H7 (cell line): Measurements from ENCODE around the gene SLC35C1. TPM values are rescaled to one million over a fixed set of nuclear protein-coding genes. Genes with fewer than 3 reads are reported as not detected.
"Not testable (repeated sequence)": the region's sequence is repeated elsewhere in the genome, so short reads cannot be mapped to it uniquely, and the experiment has no call there.

Experiments used
- DNase-seq: peaks from one replicate; pipeline ENCODE4 v3.0.0; 2012
- H3K27me3 ChIP-seq: 2 replicates; pipeline ENCODE4 v1.6.0; 2011; ENCODE audit warnings: mild to moderate bottlenecking, low read length; ENCODE audit not compliant: control insufficient read depth, insufficient read depth
- H3K36me3 ChIP-seq: replicated peaks from 2 replicates; pipeline ENCODE4 v1.5.1; 2011; ENCODE audit warnings: low read length; ENCODE audit not compliant: control insufficient read depth, insufficient read depth
- H3K4me3 ChIP-seq: 2 replicates; pipeline ENCODE4 v1.5.1; 2011; ENCODE audit warnings: low read depth, mild to moderate bottlenecking, control low read depth, low read length, moderate library complexity; ENCODE audit not compliant: insufficient read depth
- total RNA-seq: library from RNA; depleted of rRNA; stranded (reverse); fragments of >200 nt; shearing (Covaris generic); gene quantifications from 2 replicates; pipeline ENCODE4 v1.2.3, GENCODE V29; 2014

The SLC35C1 gene
- total RNA-seq, 1 experiment from 2014 or later: 3.9 TPM

GRCh38 chr11:45801723-45802315 lies 3.1 kb upstream of the SLC35C1 start:
- no peaks in the 10 kb centered on the region for H3K36me3 ChIP-seq
- no peak overlapping the region for H3K4me3 ChIP-seq
- peaks cover 17% of the 10 kb centered on the region for H3K27me3 ChIP-seq
- no peak for DNase-seq

DNA sequence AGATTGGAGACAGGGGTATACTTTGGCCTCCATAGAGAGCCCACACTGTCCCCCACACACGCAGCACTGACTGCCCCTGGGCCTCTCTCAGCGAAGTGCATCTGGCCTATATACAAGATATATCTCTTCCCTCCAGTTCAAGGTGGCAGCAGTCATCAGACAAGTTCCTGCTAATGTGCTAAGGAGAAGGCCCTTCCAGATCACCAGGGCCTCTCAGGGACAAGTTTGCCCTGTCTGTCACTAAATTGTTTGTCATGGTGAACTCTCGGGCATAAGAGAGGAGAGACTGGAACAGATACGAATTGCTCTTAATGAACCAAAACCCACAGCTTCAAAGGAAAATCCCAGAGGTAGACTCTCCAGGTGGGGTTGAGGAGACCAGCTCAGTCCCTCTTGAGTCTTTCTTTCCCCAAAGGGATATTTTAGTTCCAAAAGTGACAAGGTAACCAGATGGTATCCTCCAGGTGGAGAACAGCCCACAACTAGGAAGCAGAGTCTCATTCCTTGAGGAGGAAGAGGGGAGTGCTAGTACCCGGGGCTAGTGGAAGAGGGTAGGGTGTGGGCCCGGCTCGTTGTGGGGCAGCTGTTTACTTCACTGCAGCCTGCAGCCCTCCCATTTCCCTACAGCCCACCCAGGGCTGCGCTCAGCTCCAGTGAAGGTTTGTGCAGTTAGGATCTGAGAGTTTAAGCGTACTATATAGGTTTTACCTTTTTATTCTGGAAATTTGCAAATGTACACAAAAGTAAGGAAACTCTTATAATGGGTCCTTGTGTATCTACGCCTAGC lies 2.2 kb upstream of the SLC35C1 start:
- Histone ChIP-seq H3K4me3 (no peak overlapping the region), H3K27me3 (peaks cover 17% of the 10 kb centered on the region), H3K36me3 (no peaks in the 10 kb centered on the region)
- no peak for DNase-seq

DNA sequence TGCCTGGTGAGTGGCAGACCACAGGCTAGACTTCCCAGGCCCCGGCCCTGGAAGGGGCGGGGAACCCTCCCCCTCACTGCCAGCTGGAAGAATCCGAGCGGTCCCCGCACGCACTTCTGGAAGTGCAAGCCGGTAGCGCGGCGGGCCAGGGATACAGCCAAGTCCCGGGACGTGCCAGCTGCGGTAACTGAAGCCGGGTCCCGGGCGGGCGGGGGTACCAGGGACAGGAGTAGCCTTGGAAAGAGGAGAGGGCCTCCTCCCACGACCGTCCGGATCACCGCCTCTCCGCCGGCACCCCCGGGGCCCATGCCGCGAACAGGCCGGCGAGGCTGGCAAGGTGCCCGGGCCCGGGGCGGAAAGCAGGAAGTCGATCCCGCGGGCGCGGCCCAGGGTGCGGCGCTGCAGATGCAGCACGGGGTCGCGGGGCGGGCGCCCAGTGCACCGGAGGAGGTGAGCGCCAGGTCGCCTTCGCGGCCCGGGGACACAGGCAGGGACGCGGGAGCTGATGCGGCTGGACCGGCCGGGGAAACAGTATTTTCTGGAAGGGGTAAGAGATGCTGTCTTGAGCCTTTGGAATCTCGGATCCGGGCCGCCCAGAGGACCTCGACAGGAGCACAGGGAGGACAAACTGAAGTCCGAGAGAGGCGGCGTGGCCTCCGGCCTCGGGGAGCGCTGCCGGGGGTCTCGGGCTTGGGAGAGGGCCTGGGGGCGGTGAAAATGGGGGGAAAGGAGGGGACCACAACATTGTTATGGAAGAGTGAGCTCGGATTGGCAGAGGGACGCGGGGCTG lies 783 bp upstream of the SLC35C1 start:
- Histone ChIP-seq H3K36me3 (no peaks in the 10 kb centered on the region), H3K27me3 (peaks cover 17% of the 10 kb centered on the region)

DNA sequence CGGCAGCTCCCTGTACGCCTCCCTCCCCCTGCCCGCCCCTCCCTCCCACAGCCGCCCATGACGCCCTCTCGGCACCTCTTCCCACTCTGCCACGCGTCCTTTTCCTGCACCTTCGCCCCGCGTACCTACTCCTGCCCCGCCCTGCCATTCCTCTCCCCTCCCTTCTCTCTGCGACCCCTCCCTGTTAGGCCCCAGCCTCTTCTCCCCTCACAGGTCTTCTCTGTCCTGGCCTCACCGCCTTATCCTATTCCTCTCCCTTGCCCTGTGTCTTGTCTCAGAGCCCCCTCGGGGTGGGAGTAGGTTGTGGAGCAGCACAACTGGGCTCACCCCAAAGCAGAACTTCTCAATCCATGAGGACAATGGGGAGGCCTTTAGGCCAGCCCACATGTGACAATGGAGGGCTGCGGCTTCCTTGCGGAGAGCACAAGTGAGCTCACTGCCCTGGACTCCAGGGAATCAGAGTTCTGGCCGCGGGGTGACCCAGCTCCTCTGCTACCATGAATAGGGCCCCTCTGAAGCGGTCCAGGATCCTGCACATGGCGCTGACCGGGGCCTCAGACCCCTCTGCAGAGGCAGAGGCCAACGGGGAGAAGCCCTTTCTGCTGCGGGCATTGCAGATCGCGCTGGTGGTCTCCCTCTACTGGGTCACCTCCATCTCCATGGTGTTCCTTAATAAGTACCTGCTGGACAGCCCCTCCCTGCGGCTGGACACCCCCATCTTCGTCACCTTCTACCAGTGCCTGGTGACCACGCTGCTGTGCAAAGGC lies 539 bp downstream of the SLC35C1 start:
- no peak for DNase-seq
- Histone ChIP-seq H3K4me3 (peak overlapping the region; percentile 77), H3K36me3 (no peaks in the 10 kb centered on the region; the same call in 1 of the 2 replicates), H3K27me3 (peaks cover 17% of the 10 kb centered on the region)

More for the DNA sequence above, 783 bp upstream of the SLC35C1 start:
- H3K4me3 ChIP-seq: peak overlapping the region; percentile 77
- DNase-seq: peak; percentile 82

DNA sequence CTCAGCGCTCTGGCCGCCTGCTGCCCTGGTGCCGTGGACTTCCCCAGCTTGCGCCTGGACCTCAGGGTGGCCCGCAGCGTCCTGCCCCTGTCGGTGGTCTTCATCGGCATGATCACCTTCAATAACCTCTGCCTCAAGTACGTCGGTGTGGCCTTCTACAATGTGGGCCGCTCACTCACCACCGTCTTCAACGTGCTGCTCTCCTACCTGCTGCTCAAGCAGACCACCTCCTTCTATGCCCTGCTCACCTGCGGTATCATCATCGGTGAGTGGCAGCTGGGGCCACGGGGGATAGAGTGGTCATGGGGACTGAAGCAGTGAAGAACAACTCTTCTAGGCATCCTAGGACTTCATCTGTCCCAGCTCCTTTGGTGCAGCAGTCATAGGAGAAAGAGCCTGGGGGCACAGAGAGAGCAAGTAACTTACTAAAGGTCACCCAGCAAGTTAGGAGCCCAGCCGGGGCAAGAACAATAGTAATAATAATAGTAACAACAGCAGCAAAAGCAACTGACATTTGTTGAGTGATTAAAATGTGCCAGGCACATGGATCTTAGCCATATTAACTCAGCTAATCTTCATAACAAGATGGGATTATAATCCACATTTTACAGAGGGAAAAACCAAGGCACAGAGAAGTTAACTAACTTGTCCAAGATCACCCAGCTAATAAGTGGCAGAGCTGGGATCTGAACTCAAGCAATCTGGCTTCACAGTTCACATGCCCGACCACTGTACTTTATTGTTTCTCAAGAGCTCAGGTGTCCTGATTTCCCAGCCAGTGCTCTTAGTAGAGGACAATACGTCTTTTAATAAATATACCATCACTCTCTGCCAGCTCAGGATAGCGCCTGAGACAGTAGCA lies 1.4 kb downstream of the SLC35C1 start:
- Histone ChIP-seq H3K27me3 (peaks cover 17% of the 10 kb centered on the region), H3K4me3 (peak overlapping the region; percentile 77), H3K36me3 (peaks cover 1% of the 10 kb centered on the region; the same call in 1 of the 2 replicates)
- no peak for DNase-seq

DNA sequence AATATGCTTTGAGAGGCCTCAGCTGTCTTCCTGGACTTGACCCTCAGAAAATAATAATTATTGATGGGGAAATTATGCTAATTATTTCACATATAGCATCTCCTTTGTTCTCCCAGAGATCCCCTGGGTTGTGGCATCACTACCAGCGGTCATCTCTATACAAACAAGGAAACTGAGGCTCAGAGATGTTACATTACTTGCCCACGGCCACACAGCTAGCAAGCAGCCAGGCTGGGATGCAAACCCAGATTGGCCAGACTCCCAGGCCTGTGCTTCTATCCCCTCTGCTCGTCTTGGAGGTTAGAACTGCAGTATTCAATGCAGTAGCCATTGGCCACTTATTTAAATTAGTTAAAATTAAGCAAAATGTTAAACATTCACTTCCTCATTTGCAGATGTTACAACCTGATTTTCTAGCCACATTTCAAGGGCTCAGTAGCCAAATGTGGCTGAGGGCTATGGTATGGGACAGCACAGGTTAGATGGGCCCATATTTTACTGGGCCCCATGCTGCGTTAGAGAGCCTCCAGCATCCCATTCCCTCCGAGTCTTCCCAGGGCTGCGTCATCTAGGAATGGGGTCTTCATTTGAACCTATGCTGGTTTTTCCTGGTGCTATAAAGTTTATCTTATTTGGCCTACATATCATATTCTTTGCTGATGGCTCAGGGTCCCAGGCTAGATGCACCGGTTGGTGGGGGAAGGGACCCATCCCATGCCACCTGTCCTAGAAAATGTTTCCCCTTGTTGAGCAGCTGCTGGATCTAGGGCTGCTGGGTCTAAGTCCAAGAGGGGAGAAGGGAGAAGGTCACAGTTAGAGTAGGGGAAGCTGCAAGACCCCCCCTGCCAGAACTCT lies 2.2 kb downstream of the SLC35C1 start:
- H3K27me3 ChIP-seq: peaks cover 17% of the 10 kb centered on the region
- no peak overlapping the region for H3K4me3 ChIP-seq
- H3K36me3 ChIP-seq: peaks cover 3% of the 10 kb centered on the region; the same call in 1 of the 2 replicates
- no peak for DNase-seq

DNA sequence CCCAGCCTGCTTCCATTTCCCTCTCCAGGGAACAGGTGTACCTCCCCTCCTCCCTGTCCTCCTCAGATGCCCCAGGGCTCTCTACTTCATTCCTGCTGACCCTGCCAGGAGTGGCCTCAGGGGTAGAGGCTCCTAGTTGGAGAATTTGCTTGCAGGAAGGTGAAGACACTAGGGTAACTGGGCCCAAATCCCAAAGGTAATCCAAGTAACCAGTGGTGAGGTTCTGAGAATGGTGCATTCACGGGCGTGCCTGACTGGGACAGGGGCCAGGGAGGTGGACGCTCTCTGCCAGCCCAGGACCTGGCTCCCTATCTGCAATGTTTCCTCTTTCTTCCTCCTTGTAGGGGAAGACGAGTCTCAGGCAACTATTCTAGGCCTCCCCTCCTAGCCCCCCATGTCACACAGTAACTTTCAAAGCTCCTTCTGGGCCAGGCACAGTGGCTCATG lies 2.9 kb downstream of the SLC35C1 start:
- DNase-seq: no peak
- Histone ChIP-seq H3K36me3 (peaks cover 3% of the 10 kb centered on the region; the same call in 1 of the 2 replicates), H3K4me3 (no peak overlapping the region), H3K27me3 (peaks cover 12% of the 10 kb centered on the region)

GRCh38 chr11:45808427-45808826 lies 3.5 kb downstream of the SLC35C1 start:
- not testable (repeated sequence) for H3K27me3 ChIP-seq, H3K4me3 ChIP-seq, DNase-seq, H3K36me3 ChIP-seq

DNA sequence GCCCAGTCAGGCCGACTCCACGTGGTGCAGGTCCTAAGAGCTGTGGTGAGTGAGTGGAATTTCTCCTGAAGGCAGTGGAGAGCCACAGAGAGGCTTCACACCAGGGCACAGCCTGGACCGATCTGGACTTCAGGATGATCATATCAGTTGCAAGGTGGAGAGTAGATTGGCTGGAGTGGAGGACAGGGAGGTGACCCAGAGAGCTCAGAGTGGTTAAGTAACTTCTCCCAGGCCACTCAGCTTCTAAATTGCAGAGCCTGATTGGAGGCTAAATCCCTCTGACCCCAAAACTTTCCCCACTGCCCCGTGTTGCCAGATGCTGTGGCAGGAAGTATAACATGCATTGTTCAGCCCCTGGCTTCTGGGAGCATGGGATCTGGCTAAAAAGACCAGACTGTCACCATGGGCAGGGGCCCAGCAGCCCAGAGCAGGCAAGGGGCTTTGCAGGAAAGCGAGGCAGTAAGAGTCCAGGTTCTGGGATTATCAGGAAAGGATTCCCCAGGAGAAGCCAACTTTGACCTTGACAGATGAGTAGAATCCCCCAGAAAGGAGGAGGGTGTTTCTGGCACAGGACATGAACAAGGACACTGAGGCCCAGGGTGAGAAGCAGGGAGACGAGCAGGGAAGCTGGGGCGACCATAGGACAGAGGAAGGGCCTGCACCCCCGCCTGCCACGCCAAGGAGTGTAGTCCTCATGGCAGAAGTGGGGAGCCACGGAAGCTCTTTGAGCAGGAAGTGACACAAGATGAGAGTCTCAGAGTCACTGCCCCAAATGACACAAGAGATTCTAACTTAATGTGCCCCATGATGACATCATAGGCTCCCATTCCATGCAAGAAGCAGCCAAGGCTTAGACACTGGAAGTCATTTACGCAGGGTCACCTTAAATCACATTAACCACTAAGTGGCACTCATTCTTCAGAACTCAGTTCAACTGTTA lies 4.8 kb downstream of the SLC35C1 start:
- no peak for DNase-seq
- H3K4me3 ChIP-seq: no peak overlapping the region
- no peaks in the 10 kb centered on the region; the same call in 1 of the 2 replicates for H3K27me3 ChIP-seq
- peaks cover 3% of the 10 kb centered on the region; the same call in 1 of the 2 replicates for H3K36me3 ChIP-seq

DNA sequence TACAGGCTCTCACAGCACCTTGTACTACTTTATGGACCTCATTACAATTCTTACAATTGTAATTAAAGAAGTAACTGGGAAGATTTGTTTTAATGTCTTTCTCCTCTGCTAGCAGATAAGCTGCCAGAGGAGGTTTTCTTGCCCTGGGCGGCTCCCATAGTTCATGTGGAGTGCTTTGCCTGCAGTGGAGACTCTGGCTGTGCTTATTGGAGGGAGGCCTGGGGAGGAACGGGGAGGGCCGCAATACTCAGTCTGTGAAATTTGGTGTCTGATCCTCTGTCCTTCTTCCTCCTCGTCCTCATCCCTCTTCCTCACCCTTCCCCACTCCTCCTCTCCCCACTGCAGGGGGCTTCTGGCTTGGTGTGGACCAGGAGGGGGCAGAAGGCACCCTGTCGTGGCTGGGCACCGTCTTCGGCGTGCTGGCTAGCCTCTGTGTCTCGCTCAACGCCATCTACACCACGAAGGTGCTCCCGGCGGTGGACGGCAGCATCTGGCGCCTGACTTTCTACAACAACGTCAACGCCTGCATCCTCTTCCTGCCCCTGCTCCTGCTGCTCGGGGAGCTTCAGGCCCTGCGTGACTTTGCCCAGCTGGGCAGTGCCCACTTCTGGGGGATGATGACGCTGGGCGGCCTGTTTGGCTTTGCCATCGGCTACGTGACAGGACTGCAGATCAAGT lies 5.6 kb downstream of the SLC35C1 start:
- Histone ChIP-seq H3K4me3 (no peak overlapping the region), H3K36me3 (peaks cover 3% of the 10 kb centered on the region; the same call in 1 of the 2 replicates), H3K27me3 (no peaks in the 10 kb centered on the region)
- no peak for DNase-seq

- no peak for DNase-seq
- H3K4me3 ChIP-seq: no peak overlapping the region
- no peaks in the 10 kb centered on the region for H3K27me3 ChIP-seq
- peaks cover 3% of the 10 kb centered on the region; the same call in 1 of the 2 replicates for H3K36me3 ChIP-seq
These were observed 6.1 kb downstream of the SLC35C1 start for GRCh38 chr11:45811109-45811435.
